RPMI7951 (cell line): ENCODE measurements around the gene PCDHA1. TPM values are rescaled to one million over a fixed set of nuclear protein-coding genes. Genes with fewer than 3 reads are reported as not detected.

ENCODE experiments used
- DNase-seq: peaks from one replicate; pipeline ENCODE4 v3.0.0-alpha.2; 2012; ENCODE audit warnings: low read depth
- total RNA-seq: library from RNA; depleted of rRNA; stranded (reverse); fragments of >200 nt; shearing (Covaris generic); gene quantifications from 2 replicates; pipeline ENCODE4 v1.2.3, GENCODE V29; 2014

The PCDHA1 gene
- total RNA-seq, 1 experiment from 2014 or later: under 0.01 TPM

GRCh38 chr5:140923601-140924000 lies 137.7 kb downstream of the PCDHA1 start:
- DNase-seq: no peak

DNA sequence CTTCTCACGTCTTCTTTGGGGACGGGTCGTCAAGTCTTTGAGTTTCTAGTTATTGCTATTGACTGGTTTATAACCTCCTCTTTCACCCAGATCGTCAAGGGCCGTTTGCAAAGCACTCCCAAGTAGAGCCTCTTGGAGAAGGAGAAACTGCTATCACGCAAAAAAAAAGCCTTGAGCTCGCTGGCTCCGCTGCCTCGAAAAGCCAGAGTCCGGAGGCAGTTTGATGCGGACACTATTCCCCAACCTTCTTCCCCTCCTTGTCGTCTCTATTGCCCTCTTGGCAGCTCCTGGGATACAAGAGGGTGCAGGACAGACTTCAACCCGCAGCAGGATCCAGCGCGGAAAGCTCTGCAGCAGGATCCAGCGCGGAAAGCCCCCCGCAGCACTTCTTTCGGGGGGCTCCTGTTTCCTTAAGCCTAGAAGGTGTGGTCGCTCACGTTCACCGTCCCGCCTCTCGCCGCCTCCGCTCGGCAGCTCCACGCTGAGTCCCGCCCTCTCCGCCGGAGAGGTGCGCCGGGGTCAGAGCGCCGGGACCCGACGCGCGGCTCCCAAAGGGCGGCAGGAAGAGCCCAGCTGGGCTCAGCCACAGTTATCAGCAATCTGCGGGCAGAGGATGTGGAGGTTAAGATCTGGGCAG lies 140.0 kb downstream of the PCDHA1 start, which contains the start of gene PCDHAC1:
PCDHAC1 (plus strand) TSS at position 494 of the 637 bp plus-strand sequence. CDS start 594 bp downstream, outside the sequence.
- DNase-seq: no peak

DNA sequence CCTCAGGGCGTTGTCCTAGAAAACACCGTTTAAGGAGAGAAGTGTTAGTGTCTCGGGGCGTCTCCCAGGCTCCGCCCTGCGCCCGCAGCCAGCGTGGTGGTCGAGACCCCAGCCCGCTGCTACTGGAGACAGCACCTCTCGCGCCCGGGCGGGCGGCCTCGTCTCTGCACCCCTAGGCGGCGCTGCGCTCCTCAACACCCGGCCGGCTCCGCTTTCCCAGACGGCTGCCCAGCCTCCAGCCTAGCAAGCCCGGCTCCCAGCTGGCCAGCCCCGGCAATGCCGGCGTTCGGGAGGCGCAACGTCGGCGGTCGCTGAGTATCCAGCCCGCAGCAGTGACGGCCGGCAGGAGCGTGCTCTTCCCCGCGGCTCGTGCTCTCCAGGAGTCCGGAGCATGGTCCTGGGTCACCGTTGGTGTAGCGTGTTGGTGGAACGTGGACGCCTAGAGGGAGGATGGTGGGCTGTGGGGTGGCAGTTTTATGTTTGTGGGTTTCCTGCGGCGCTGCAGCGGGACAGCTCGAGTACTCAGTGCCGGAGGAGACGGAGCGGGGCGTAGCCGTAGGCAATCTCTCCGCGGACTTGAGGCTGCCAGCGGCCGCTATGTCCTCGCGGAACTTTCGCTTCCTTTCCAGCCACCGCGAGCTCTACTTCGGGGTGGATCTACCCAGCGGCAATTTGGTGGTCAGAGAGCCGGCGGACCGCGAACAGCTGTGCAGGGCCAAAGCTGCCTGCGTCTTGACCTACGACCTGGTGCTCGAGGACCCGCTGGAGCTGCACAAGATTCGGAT lies 140.7 kb downstream of the PCDHA1 start:
- DNase-seq: peak; percentile 22

DNA sequence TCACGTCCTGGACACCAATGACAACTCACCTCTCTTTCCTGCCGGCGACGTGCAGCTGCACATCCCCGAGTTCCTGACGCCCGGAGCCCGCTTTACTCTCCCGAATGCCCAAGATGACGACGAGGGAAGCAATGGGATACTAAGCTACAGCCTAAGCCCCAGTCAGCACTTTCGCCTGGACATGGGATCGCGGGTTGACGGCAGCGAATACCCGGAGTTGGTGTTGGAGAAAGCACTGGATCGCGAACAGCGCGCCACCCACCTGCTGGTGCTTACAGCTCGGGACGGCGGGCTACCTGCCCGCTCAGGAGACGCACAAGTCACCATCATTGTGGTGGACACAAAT lies 141.3 kb downstream of the PCDHA1 start:
- DNase-seq: no peak

DNA sequence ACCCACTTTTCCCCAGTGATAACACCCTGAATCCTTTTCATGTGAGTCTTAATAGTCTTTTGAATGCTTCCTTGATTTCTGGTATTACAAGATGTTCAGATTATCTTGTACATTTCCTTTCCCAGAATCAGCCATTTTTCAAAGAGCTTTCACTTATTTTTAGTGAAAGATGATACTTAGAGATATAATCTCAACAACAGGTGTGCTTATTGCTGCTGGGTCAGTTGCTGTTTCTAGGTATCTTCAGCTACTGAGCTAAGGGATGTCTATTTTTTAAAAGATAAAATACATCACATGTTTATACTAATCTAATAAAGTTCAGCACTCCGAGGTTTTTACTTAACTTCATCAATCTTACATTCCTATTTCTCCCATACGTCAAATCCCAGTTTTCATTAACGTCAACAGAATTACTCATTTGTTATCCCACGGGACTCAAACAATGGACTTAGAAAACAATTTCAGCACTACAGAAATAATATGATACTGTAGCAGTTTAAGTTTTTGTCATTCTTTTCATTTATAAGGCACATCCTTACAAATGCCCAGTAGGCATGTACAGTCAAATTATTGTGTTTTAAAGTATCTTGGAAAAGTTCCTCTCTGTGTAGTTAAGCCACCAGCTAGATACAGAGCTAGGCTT lies 149.1 kb downstream of the PCDHA1 start:
- DNase-seq: no peak

GRCh38 chr5:140946578-140946977 lies 160.6 kb downstream of the PCDHA1 start:
- no peak for DNase-seq

DNA sequence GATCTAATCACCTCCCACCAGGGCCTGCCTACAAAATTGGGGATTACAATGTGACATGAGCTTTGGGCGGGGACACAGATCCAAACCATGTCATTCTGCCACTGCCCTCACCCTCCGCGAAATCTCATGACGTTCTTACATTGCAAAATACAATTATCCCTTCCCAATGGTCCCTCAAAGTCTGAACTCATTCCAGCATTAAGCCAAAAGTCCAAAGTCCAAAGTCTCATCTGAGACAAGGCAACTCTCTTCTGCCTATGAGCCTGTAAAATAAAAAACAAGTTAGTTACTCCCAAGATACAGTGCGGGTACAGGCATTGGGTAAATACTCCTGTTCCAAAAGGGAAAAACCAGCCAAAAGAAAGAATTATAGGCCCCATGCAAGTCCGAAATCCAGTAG lies 165.7 kb downstream of the PCDHA1 start:
- DNase-seq: no peak

- no peak for DNase-seq
Observed at GRCh38 chr5:140953234-140953633, 167.3 kb downstream of the PCDHA1 start.

GRCh38 chr5:140962190-140962589 lies 176.2 kb downstream of the PCDHA1 start:
- DNase-seq: no peak

DNA sequence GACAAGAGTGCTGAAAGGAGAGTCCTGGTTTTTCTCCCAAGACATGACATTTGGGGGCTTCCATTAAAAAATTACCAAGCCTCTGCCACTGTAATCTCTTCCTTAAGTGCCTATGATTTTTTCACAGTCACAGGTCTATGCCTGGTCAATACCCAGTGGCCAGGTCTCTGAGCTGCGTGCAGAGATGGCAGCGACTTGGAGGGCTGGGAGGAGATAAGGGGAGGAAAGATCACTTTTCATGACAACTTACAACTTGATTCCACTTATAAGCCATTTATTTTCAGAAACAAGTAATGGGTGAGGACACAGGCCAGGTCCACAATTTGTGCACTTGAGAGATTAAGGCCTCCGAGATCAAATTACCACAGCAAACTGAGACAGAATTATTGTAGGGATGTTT lies 178.4 kb downstream of the PCDHA1 start:
- DNase-seq: no peak

- DNase-seq: no peak
Observed at GRCh38 chr5:140965905-140966292, 180.0 kb downstream of the PCDHA1 start.

GRCh38 chr5:140966293-140967225 lies 180.6 kb downstream of the PCDHA1 start, which contains the start of gene PCDHAC2:
PCDHAC2 (plus strand) TSS chr5:140966476; CDS start chr5:140966767, 291 bp downstream.
- peak; percentile 11 for DNase-seq

GRCh38 chr5:140967226-140967893 lies 181.4 kb downstream of the PCDHA1 start:
- DNase-seq: no peak

DNA sequence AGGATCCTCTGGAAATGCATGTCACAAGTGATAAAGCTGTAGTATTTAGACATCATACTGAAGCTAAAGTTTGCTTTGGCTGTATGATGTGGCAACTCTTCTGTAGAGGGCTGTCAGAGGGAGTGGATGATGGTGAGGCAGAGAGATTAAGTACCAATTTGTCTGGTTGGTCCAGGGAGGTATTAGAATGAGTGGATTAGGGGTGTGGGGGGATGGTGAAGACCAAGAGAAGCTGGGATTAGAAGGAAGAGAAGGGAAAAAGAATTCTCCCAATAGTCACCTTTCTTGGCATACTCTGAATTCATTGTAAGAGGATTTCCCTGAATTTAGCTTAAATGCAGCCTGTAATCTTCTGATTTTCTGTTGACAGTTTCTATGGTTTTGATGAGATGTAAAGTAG lies 183.9 kb downstream of the PCDHA1 start:
- no peak for DNase-seq

- no peak for DNase-seq
Observed at GRCh38 chr5:140973550-140973949, 187.6 kb downstream of the PCDHA1 start.

- DNase-seq: no peak
Observed at GRCh38 chr5:140977003-140977402, 191.1 kb downstream of the PCDHA1 start.

- no peak for DNase-seq
Observed at GRCh38 chr5:140978260-140978659, 192.3 kb downstream of the PCDHA1 start.

GRCh38 chr5:140978983-140979382 lies 193.0 kb downstream of the PCDHA1 start:
- no peak for DNase-seq

GRCh38 chr5:140982083-140982716 lies 196.3 kb downstream of the PCDHA1 start:
- DNase-seq: no peak

GRCh38 chr5:140986117-140986521 lies 200.2 kb downstream of the PCDHA1 start:
- DNase-seq: no peak

- no peak for DNase-seq
Observed at GRCh38 chr5:140988100-140988499, 202.2 kb downstream of the PCDHA1 start.
